Globus pallidus (tissue), 1 donor: Measurements from ENCODE around the gene MSI2.
"Not testable (repeated sequence)": the region's sequence is repeated elsewhere in the genome, so short reads cannot be mapped to it uniquely, and the experiment has no call there.

ENCODE experiments used
- DNase-seq: peaks from one replicate; pipeline ENCODE4 v3.0.0-alpha.2; 2015; ENCODE audit warnings: low spot score

The MSI2 gene

GRCh38 chr17:57484826-57485565 lies 228.7 kb downstream of the MSI2 start:
- no peak for DNase-seq

DNA sequence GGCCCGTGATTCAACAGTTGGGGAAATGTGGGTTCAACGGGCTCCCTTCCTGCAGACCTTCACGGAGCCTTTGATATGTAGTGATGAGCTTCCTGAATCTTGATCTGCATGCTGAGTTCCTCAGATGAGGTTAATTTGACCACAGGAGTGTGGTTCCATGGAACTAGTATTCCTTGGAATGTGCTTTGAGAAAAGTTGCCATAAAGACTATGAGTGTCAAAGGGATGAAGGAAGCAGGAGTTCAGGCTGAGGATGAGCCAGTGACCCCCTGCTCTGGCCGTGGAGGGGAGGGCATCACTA lies 229.2 kb downstream of the MSI2 start:
- DNase-seq = no peak

GRCh38 chr17:57485916-57486881 lies 229.9 kb downstream of the MSI2 start:
- no peak for DNase-seq

DNA sequence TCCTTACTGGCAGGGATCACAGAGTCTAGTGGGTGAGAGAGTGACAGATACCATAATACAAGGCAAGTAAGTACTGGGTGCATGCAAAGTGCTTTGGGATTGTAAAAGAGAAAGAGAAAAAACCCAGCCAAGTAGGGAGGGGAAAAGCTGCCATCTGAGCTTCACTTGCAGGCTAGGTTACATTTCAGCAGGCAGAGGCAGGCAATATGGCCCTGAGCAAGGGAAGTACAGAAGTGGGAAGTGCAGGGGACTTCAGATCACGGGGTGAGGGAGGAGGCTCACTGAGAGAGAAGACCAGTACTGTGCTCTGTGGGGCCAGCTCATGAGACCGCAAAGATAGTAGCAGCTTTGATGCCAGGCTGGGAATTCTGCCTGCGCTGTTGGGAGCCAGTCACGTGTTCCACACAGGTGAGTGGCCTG lies 230.6 kb downstream of the MSI2 start:
- DNase-seq = peak; percentile 67

- DNase-seq = peak; percentile 42
These were observed 231.2 kb downstream of the MSI2 start for GRCh38 chr17:57487573-57487972.

- no peak for DNase-seq
These were observed 232.5 kb downstream of the MSI2 start for GRCh38 chr17:57488856-57489255.

DNA sequence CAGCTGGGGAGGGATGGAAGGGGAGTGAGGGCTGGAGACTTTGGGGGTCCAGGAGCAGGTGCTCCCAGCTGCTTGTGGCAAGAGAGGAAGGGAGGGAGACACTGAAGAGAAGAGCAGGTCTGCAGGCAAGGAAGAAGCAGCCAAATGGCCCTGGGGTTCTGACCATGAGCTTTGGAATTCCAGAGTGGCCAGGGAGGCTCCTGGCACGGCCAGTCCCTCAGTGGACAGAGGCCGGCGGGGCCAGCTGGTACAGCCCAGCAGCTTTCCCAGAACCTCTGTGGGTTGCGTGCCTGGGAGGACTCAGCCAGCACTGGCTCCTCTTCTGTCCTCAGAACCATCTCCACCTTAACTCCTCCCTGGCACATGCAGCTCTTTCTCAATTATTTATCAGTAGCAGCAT lies 233.0 kb downstream of the MSI2 start:
- no peak for DNase-seq

DNA sequence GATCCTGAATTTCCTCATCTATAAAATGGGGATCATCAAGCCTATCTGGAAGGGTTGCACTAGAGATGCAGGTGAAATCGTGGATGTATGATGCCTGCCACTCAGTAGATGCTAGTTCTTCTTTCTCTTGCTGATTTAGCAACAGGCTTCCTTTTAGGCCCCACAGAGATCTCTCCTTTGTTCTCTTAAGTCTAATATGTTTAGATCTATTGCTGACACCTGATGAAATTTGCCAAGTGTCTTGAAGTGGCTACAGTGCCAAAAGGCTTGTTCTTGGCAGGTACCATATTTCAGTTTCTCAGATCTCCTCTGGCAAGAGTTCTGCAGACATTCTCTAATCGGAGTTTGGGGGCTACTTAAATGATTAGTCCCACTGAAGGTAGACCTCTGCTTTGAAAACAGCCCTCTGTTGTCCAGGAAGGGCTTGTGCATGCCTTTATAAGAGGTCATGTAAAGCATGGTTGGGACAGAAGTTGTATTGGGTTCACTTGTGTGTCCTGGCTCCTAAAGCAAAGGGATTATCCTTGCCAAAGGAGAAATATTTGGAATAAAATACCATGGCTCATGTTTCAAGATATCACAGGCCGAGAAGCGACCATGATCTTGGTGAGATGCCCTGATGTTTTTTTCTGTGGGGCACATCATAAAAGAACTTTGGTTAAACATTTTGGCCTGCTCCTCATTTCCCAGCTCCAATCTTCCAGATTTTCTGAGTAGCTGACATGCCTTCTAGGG lies 234.0 kb downstream of the MSI2 start:
- no peak for DNase-seq

GRCh38 chr17:57490890-57491289 lies 234.6 kb downstream of the MSI2 start:
- DNase-seq = no peak

DNA sequence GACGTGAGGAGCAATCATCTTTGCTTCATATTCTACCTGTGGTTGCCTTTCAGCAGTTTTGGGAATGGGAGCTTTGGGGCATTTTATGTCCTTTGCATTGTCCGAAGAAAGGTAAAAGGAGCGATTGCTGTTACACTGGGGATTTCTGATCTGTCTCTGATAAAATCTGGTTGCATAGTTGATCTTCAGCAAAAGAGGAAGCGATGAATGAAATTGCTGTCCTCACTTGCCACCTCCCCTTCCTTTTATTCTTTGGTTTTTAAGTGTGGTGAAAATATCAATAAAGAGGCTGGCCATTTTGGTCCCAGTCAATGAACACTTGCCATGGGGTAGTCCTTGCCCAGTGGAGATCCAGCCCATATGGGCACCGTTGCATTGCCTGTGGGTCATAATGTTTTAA lies 236.8 kb downstream of the MSI2 start:
- no peak for DNase-seq

DNA sequence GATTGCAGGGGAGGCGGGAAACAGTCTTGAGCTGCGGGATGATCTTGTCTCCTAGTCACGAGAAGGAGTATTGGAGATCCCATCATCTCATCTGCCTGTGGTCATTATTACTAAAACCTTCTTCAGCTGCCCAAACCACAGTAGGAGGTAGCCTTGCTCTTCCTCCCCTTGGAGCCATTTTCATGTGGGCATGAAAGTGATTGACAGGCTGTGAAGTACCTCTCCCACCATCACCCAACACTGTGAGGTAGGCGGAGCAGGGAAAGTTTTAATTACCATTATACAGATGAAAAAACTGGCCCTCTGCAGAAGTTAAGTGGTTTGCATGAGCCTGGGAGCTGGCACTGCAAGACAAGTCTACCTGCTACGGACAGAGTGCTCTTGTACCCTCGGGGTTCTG lies 237.3 kb downstream of the MSI2 start:
- no peak for DNase-seq

DNA sequence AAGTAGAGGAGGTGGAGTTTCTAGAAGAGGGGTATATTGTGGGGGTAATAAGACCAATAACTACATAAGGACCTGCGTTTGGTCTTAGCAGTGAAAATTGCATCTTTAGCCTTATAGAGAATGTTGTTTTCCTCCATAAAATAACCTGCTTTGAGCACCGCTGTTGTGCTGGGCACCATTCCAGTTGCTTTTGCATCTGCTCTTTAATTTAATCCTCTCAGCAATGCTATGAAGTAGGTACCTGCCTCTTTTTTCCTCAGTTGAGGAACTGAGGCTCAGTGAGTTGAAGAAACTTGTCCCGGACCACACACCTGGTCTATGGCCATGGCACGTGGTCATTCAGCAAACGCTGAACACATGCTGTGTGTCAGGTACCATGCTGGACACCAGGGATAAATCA lies 238.1 kb downstream of the MSI2 start:
- DNase-seq = no peak

DNA sequence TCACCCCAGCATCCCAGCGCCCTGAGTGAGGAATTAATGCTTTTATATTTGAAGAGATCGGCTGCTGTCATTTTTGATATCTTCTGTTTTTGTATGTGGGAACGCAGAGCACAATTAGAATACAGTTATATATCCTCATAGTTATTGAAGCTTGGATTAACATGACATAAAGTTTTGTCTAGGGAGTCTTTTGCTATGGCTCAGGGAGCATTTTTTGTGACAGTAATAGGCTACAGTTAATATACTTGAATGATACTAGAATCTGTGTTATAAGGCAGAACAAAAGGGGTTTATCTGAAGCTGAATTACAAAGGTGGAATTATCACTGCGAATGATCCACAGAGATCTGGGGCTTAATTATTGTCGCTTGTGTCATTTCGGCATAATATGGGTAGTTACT lies 239.4 kb downstream of the MSI2 start:
- no peak for DNase-seq

DNA sequence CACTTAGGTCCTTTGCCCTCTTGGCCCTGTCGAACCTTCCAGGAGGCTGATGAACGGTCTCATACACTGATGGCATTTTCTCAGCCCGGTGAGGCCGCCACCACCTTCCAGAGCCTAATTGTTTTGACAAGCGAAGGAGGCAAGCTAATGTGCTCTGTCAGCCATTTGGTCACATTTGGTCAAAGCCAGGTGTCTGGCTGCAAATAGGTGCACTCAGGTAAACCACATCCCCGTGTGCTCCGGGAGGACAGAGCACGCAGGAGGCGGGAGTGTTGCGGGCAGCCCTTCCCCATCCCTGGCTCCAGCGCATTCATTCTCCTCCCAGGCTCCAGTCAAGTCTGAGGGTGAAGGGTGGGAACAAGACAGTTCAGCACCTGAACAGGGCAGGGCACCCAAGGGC lies 240.1 kb downstream of the MSI2 start:
- DNase-seq = no peak

DNA sequence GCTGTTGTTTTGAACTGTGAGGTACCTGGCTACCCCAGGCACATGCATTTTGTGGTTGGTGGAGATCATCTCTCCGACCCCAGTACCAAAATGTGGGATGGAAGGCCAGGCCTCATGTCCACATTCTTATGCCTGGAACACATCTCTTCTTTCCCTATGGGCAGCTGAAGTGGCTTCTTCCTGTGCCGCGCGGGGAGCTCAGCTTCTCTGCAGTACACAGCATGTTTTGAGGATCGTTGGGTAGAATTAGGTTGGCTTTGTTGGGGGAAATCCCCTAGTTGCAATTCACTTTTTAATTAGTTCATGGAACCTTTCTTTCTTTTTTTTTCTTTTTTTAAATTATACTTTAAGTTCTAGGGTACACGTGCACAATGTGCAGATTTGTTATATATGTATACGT lies 242.1 kb downstream of the MSI2 start:
- no peak for DNase-seq

DNA sequence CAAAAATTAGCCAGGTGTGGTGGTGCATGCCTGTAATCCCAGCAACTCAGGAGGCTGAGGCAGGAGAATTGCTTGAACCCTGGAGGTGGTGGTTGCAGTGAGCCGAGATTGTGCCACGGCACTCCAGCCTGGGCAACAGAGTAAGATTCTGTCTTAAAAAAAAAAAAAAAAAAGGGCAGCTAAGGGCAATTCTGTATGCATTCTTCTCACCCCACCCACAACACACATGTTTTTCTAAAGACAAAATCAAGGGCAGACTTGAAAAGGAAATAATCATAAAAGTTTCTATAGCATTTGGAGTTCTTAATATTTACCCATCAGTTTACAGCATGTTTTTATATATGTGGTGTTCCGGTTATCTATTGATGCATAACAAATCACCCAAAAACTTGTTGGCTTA lies 242.9 kb downstream of the MSI2 start:
- not testable (repeated sequence) for DNase-seq

GRCh38 chr17:57499648-57500049 lies 243.3 kb downstream of the MSI2 start:
- no peak for DNase-seq

- no peak for DNase-seq
These were observed 244.7 kb downstream of the MSI2 start for GRCh38 chr17:57501016-57501415.

- no peak for DNase-seq
These were observed 245.7 kb downstream of the MSI2 start for GRCh38 chr17:57502022-57502421.

DNA sequence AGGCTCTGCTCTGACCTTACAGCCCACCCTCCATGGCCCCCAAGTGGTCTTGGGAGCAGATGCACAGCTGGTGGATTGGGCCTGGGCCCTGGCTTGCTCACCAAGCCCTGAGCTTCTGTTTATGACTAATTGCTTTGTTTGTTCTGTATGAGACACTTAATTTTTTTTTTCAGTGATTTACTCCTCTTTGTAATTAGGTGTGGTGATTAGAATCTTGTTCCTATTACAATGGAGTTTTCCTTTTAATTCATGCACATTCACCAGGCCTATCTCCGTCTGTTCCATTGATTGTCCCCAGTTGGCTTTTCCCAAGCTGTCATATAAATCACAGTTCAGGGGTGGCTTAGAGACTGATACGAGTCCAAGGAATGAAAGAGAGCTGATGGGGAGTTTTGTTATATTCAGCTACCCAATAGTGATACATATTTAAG lies 246.5 kb downstream of the MSI2 start:
- DNase-seq = no peak

- DNase-seq = no peak
These were observed 247.9 kb downstream of the MSI2 start for GRCh38 chr17:57504208-57504607.
